Measurements from ENCODE around the gene AAMDC.

DNA sequence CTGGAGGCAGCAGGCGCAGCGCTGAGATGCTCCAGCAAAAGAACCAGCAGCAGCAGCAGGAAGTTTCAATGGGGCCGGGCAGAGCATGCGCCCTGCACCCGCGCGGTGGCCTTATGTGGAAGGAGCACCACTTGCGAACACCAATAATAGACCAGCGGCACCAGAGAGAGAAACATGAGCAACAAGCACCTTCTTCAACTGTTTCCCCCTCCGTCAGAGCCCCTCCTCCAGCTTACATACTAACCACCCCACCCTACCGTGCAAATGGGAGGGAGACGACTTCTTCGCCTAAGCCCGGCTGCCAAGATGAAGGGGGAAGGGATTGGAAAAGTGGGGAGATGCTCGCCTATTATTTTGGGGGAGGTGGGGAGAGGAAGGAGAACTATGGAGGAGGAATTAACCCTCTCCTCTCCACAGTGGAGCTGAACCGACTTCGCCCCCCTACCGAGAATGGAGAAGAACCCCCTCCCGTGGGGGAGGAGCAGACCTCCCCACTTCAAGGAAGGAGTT, 1.5 kb upstream of the AAMDC start:
- TF ChIP-seq SUZ12 (IDR thresholded peaks at IDR 0.05) (no peak), BHLHE40 (IDR thresholded peaks at IDR 0.05; ENCODE audit: borderline replicate concordance) (no peak), FOXM1 (IDR thresholded peaks at IDR 0.05; ENCODE audit: borderline replicate concordance) (no peak)

All from HEK293T (cell line).